OCI-LY3 (cell line): ENCODE data around the gene ABCA2.

Experiments
- H2AFZ ChIP-seq: fragments of 200-600, 300-600 bp; shearing (Covaris generic); 2 replicates; pipeline ENCODE4 v1.6.0; 2014; ENCODE audit warnings: antibody characterized with exemption, low read depth, low read length
- H3K27ac ChIP-seq: fragments of 200-600, 300-600 bp; sonication (generic); 2 replicates; pipeline ENCODE4 v1.5.1; 2014; ENCODE audit warnings: mild to moderate bottlenecking, low read length, moderate library complexity, mixed read lengths
- H3K27me3 ChIP-seq: fragments of 200-600, 300-600 bp; sonication (generic); 2 replicates; pipeline ENCODE4 v1.6.1; 2014; ENCODE audit warnings: low read depth, low read length, mixed read lengths
- H3K36me3 ChIP-seq: fragments of 200-600, 300-600 bp; sonication (generic); replicated peaks from 2 replicates; pipeline ENCODE3; 2014; ENCODE audit warnings: low read depth, low read length, mixed read lengths
- H3K4me1 ChIP-seq: fragments of 300-600, 200-600 bp; sonication (generic); 2 replicates; pipeline ENCODE4 v1.6.1; 2014; ENCODE audit warnings: low read length, mixed read lengths
- H3K4me2 ChIP-seq: fragments of 200-600, 300-600 bp; sonication (generic); 2 replicates; pipeline ENCODE4 v1.6.1; 2014; ENCODE audit warnings: low read length, mixed read lengths
- H3K4me3 ChIP-seq: fragments of 300-600, 200-600 bp; sonication (generic); 2 replicates; pipeline ENCODE4 v1.5.1; 2014; ENCODE audit warnings: antibody characterized with exemption, mild to moderate bottlenecking, low read length, moderate library complexity
- H3K79me2 ChIP-seq: fragments of 300-600, 200-600 bp; shearing (Covaris generic); 2 replicates; pipeline ENCODE4 v1.6.1; 2014; ENCODE audit warnings: mild to moderate bottlenecking, low read length, mixed read lengths
- H3K9ac ChIP-seq: fragments of 300-600, 200-600 bp; shearing (Covaris generic); 2 replicates; pipeline ENCODE4 v1.6.0; 2014; ENCODE audit warnings: mild to moderate bottlenecking, low read length, moderate library complexity
- H3K9me3 ChIP-seq: fragments of 200-600, 300-600 bp; shearing (Covaris generic); 2 replicates; pipeline ENCODE4 v1.6.1; 2014; ENCODE audit warnings: low read length, mixed read lengths; ENCODE audit not compliant: insufficient read depth
- H4K20me1 ChIP-seq: fragments of 200-600, 300-600 bp; sonication (generic); 2 replicates; pipeline ENCODE4 v1.6.1; 2016; ENCODE audit warnings: low read length, mixed read lengths; ENCODE audit not compliant: insufficient read depth
- EZH2phosphoT487 ChIP-seq: fragments of 200-600 bp; shearing (Covaris generic); IDR thresholded peaks from 2 replicates; pipeline ENCODE4 v1.6.1; 2018; ENCODE audit warnings: antibody characterized with exemption, mixed run types, low read depth
- TF ChIP-seq, protein P1 (sequence below): fragments of 200-600, 300-600 bp; sonication (generic); IDR thresholded peaks from 2 replicates; pipeline ENCODE4 v1.5.1; 2014; ENCODE audit warnings: antibody characterized with exemption, low read length, low read depth

Gene ABCA2

DNA sequence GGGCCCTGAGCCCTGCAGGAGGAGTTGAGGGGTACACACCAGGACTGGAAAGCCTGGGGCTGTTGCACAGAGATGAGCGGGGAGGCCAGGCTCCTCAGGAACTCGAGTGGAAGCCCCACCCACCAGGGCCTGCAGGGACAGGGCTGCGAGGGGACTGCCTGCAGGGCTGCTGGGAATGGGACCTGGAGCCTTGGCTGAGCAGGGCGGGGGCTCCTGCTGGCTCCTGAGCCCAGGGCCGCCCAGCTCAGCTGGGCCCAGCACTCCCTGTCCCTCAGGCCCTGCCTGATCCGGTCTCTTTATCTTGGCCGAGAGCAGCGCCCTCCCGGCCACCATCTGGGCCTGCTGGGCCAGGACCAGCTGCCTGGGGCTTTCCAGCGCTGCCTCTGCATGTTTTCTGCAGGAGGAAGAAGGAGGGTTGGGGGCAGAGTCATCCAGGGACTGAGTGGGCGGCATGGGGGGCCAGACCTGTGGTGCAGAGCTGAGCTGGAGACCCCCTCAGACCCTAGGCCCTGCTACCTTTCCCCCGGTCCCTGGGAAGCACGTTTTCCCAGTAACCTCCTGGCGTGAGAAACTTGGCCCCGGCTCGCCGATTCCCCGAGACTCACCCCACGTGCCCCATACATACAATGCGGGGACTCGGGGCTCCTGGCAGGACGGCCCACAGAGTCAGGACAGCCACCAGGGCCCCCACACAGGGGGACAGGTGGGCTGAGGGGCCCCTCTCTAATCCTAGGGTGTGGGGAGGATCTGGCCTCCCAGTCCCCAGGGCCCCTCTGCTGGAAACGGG is 66.6 kb downstream of the ABCA2 start:
- Histone ChIP-seq H3K9ac (no peak overlapping the region), H3K4me2 (no peak overlapping the region)

DNA sequence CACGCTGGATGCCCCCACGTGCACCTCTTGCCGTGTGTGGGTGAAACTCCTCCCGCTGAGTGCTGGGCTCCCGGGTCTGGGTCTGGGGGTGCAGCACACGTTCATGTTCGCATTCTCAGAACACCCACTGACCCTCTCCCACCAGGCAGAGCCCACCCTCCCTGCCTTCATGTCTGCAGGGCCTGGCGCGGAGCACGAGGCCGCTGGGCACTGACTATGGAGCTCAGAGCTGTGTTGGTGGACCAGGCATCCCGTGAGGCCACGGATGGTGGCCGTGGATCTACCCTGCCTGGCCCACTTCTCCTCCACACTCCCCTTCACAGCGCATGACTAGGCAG is 67.1 kb downstream of the ABCA2 start:
- no peak overlapping the region for H2AFZ ChIP-seq
- H3K9me3 ChIP-seq, result no peaks in the 10 kb centered on the region
- H3K79me2 ChIP-seq, result no peaks in the 10 kb centered on the region
- no peak for TF ChIP-seq EZH2phosphoT487
- TF ChIP-seq, protein P1, sequence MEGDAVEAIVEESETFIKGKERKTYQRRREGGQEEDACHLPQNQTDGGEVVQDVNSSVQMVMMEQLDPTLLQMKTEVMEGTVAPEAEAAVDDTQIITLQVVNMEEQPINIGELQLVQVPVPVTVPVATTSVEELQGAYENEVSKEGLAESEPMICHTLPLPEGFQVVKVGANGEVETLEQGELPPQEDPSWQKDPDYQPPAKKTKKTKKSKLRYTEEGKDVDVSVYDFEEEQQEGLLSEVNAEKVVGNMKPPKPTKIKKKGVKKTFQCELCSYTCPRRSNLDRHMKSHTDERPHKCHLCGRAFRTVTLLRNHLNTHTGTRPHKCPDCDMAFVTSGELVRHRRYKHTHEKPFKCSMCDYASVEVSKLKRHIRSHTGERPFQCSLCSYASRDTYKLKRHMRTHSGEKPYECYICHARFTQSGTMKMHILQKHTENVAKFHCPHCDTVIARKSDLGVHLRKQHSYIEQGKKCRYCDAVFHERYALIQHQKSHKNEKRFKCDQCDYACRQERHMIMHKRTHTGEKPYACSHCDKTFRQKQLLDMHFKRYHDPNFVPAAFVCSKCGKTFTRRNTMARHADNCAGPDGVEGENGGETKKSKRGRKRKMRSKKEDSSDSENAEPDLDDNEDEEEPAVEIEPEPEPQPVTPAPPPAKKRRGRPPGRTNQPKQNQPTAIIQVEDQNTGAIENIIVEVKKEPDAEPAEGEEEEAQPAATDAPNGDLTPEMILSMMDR, result no peak
- no peaks in the 10 kb centered on the region for H4K20me1 ChIP-seq
- H3K4me1 ChIP-seq, result no peaks in the 10 kb centered on the region
- H3K9ac ChIP-seq, result no peak overlapping the region
- H3K27ac ChIP-seq, result no peak overlapping the region
- no peak overlapping the region for H3K4me3 ChIP-seq
- H3K36me3 ChIP-seq, result no peaks in the 10 kb centered on the region
- no peak overlapping the region for H3K4me2 ChIP-seq
- no peaks in the 10 kb centered on the region for H3K27me3 ChIP-seq

More for the DNA sequence above, 66.6 kb downstream of the ABCA2 start:
- Histone ChIP-seq H3K4me3 (no peak overlapping the region), H3K79me2 (no peaks in the 10 kb centered on the region), H3K27ac (no peak overlapping the region), H3K9me3 (no peaks in the 10 kb centered on the region), H3K27me3 (no peaks in the 10 kb centered on the region), H2AFZ (no peak overlapping the region), H3K4me1 (no peaks in the 10 kb centered on the region), H4K20me1 (no peaks in the 10 kb centered on the region), H3K36me3 (no peaks in the 10 kb centered on the region)
- TF ChIP-seq, protein P1, result no peak
- TF ChIP-seq EZH2phosphoT487, result no peak

DNA sequence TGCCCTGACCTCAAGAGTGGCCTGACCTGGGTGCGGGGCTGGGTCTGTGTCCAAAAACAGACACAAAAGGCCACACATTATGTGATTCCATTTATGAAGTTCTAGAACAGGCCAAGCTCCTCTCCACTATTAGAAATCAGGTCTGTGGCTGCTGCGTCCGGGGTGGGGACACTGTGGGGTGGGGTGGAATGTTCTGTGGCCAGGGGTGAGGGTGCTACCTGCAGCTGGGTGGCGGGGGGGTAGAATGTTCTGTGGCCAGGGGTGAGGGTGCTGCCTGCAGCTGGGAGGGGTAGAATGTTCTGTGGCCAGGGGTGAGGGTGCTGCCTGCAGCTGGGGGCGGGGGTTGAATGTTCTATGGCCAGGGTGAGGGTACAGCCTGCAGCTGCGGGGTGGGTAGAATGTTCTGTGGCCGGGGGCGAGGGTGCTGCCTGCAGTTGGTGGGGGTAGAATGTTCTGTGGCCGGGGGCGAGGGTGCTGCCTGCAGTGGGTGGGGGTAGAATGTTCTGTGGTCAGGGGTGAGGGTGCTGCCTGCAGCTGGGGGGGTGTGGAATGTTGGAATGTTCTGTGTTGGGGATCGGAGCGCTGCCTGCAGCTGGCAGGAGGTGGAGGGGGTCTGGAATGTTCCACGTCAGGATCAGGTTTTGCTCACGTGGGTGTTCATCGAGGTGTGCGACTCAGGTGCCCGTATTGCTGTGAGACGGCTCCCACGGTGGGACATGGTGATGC is 67.7 kb downstream of the ABCA2 start:
- H4K20me1 ChIP-seq, result no peaks in the 10 kb centered on the region
- H3K27me3 ChIP-seq, result no peaks in the 10 kb centered on the region
- H3K4me2 ChIP-seq, result no peak overlapping the region

More for the DNA sequence above, 67.7 kb downstream of the ABCA2 start:
- Histone ChIP-seq H2AFZ (no peak overlapping the region), H3K36me3 (no peaks in the 10 kb centered on the region), H3K9ac (no peak overlapping the region), H3K79me2 (no peaks in the 10 kb centered on the region), H3K4me1 (no peaks in the 10 kb centered on the region), H3K9me3 (no peaks in the 10 kb centered on the region), H3K27ac (no peak overlapping the region), H3K4me3 (no peak overlapping the region)
- no peak for TF ChIP-seq EZH2phosphoT487
- TF ChIP-seq, protein P1, result no peak
